Testis (tissue), 3 donors: ENCODE results near the gene TMEM40. TPM values are rescaled to one million over a fixed set of nuclear protein-coding genes. Genes with fewer than 3 reads are reported as not detected.

Experiments
- DNase-seq: peaks from one replicate; pipeline ENCODE4 v3.0.0-alpha.2; 2019
- H3K27ac ChIP-seq, 2 donors: fragments of 200-600 bp; sonication (generic); one replicate each; pipeline ENCODE4 v1.5.1; 2019
- H3K27me3 ChIP-seq: fragments of 200-600 bp; sonication (generic); one replicate; pipeline ENCODE4 v1.5.1; 2019
- H3K36me3 ChIP-seq: fragments of 200-600 bp; sonication (generic); one replicate; pipeline ENCODE4 v1.5.1; 2017; ENCODE audit warnings: low read depth; ENCODE audit errors: missing control alignments
- H3K4me1 ChIP-seq: fragments of 200-600 bp; sonication (generic); one replicate; pipeline ENCODE4 v1.5.1; 2019
- H3K4me3 ChIP-seq, 2 donors: fragments of 200-600 bp; sonication (generic); one replicate each; pipeline ENCODE4 v1.5.1; 2017 to 2019
- H3K9me3 ChIP-seq: fragments of 200-600 bp; sonication (generic); one replicate; pipeline ENCODE4 v1.5.1; 2017
- CTCF ChIP-seq, 3 experiments: fragments of 450-650 bp in 2 of 3; fragments of 200-600 bp in 1 of 3; sonication (generic) in 1 of 3; IDR thresholded peaks; one replicate each; pipeline ENCODE4 v1.5.1; 2016 to 2019; ENCODE audit warnings: antibody characterized with exemption in 3 of 3, mild to moderate bottlenecking in 2 of 3, moderate library complexity in 1 of 3
- POLR2A ChIP-seq: fragments of 450-650 bp; IDR thresholded peaks from one replicate; pipeline ENCODE4 v1.6.1; 2017; ENCODE audit warnings: antibody characterized with exemption, mild to moderate bottlenecking, moderate library complexity
- WGBS, 2 donors: methylation state at CpG; one replicate each; pipeline ENCODE4 v1.1.5; 2018; 5-methylcytosine and 5-hydroxymethylcytosine counted together
- intact Hi-C: fragments of 100-400 bp; cut with DNase I; formaldehyde crosslinking; loops from one replicate; pipeline ENCODE4 v1.15.1; 2023; ENCODE audit warnings: low total_unique reads
- polyA plus RNA-seq: library from polyadenylated mRNA; stranded (reverse); fragments of 350-450 nt; fragmentation: Illumina TruSeq; extraction: RNeasy Lipid Tissue Mini Kit (QIAGEN cat#74804); gene quantifications from one replicate; pipeline ENCODE4 v1.2.3, GENCODE V29; 2014; ENCODE audit warnings: low read depth, low replicate concordance; ENCODE audit not compliant: insufficient read depth
- total RNA-seq, 2 donors: library from RNA; depleted of rRNA; stranded (reverse); fragments of >200 nt; gene quantifications; one replicate each; pipeline ENCODE4 v1.2.3, GENCODE V29; 2016

TMEM40 gene
- total and polyA plus RNA-seq, 3 donors from 2014 or later: 0.96 to 1.7 (median 1.5) TPM

DNA sequence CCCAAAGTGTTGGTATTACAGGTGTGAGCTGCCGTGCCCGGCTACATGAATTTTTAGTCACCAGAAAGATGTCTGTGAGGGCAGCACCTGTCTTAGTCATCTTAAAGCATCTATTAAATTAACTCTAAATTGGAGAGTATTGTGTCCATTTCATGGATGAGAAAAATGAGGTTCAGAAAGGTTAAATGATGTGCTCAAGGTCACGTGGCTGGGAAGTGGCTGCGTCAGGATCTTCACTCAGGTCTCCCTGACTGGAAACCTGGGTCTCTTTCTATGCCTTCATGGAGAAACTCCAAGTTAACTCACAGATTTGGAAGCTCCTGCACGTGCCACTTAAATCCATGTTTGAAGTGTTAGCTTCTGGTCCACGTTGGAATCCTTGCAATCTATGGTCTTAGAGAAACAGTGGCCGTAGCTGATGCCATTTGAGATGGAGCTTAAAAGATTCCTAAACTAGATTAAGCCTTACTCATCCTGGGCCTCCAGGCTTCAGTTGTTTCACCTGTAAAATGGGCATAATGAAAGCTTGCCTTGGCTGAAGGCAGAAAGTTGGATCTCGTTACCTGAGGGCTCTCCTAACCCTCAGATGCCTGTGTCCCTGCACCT is 5.2 kb upstream of the TMEM40 start:
- no peak overlapping the region for H3K27ac ChIP-seq
- intact Hi-C loops: no loop called here
- DNase-seq: no peak
- WGBS, 2 donors: 80% methylated on average over 8 of the region's 8 CpGs
- H3K4me1 ChIP-seq: peaks cover 5% of the 10 kb centered on the region
- H3K36me3 ChIP-seq: no peaks in the 10 kb centered on the region
- H3K9me3 ChIP-seq: no peaks in the 10 kb centered on the region
- H3K4me3 ChIP-seq: no peak overlapping the region
- H3K27me3 ChIP-seq: no peaks in the 10 kb centered on the region
- TF ChIP-seq POLR2A (no peak), CTCF (IDR thresholded peaks at IDR 0.05) (no peak)

DNA sequence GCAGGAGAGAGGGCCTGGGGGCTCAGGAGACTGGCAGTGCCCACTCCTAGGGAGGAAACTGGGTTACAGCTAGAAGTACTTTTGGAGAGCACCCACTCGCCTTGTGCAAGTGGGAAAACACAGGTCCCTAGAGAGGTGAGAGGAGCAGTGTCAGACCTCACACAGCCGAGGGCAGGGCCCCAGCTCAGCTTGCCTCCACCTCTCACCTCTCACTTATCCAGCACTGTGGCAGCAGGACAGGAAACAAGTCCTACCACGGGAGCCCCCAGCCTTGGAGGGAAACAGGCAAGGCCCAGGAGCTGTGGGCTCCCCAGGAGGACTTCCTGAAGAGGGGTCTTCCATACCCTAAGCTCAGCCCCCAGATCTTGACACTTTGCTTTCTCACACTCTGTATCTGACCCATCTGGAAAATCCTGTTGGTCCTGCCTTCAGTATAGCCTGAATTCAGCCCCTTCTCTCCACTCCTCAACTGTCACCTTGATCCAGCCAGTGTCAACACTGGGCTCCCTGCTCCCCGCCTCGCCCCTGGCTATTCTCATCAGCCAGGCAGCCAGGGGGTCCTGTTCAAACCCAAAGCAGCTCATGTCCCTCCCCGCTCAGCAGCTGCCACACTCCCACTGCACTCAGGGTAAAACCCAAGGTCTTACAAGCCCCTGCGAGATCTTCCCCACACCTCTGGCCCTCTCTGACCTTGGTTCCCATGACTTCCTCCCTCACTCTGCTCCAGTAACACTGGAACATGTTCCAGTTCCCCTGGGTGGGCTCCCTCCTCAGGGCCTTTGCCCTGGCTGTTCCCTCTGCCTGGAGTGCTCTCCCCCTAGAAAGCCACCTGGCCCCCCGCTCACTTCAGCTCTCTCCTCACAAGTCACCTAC is 870 bp upstream of the TMEM40 start:
- 57 to 72% methylated on average over 7 to 8 of the region's 8 CpGs for WGBS, 2 donors
- Histone ChIP-seq H3K4me3 (no peak overlapping the region), H3K9me3 (no peaks in the 10 kb centered on the region), H3K27ac (no peak overlapping the region), H3K4me1 (peaks cover 14% of the 10 kb centered on the region), H3K36me3 (no peaks in the 10 kb centered on the region), H3K27me3 (no peaks in the 10 kb centered on the region)
- TF ChIP-seq POLR2A (no peak), CTCF (IDR thresholded peaks at IDR 0.05) (no peak)
- intact Hi-C loops: no loop called here
- no peak for DNase-seq

DNA sequence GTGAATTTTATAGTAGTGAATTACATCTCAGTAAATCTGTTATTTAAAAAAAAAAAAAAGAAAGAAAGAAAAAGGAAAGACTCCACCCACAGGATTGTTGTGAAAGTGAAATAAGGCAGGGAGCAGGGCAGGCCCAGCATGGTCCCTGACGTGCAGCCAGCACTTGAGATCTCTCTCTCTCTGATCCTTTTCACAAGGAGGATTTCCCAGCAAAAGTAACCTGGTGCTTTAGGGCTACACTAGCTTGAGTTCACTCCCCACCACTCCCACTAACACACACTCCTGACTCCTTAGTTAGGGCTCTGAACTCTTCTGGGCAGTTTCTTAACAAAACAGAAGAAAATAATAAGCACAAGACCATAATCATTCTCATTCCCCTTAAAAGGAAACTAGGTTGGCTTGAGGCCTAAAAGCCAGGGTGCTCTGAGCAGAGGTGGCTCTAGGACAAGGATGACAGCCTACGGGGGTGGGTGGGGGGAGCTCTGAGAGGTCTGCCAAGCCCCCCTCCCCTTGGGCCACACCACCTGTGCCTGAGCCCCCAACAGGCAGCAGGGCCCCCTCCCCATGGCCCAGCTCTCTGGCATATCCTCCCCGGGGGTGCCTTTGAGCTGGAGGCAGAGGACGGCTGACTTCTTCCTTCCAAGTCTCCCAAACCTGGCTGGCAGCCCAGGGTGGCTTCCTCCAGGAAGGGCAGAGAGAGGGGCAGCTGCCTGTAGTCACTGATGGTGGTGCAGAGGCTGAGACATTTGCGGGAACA is 856 bp downstream of the TMEM40 start:
- Histone ChIP-seq H3K27ac (peak overlapping the region; percentile 77 to 82), H3K4me3 (no peak overlapping the region), H3K27me3 (no peaks in the 10 kb centered on the region), H3K9me3 (no peaks in the 10 kb centered on the region), H3K36me3 (no peaks in the 10 kb centered on the region), H3K4me1 (peaks cover 14% of the 10 kb centered on the region)
- no peak for TF ChIP-seq CTCF (IDR thresholded peaks at IDR 0.05)
- no peak for TF ChIP-seq POLR2A
- peak; percentile 66 for DNase-seq
- WGBS, 2 donors: 45% methylated on average over 1 to 5 of the region's 5 CpGs
- intact Hi-C loops: no loop called here

- Histone ChIP-seq H3K27me3 (no peaks in the 10 kb centered on the region), H3K27ac (no peak overlapping the region), H3K4me1 (peaks cover 14% of the 10 kb centered on the region), H3K36me3 (no peaks in the 10 kb centered on the region), H3K9me3 (no peaks in the 10 kb centered on the region), H3K4me3 (no peak overlapping the region)
- 93 to 96% methylated on average over 3 of the region's 3 CpGs for WGBS, 2 donors
- DNase-seq: no peak
- TF ChIP-seq POLR2A (no peak), CTCF (IDR thresholded peaks at IDR 0.05) (no peak)
- intact Hi-C loops: no loop called here
These were observed 2.4 kb downstream of the TMEM40 start for GRCh38 chr3:12756635-12757034.
